HG03064 (cell line): ENCODE measurements around the gene CLDN18.
A peak's percentile ranks its signal among the peaks of the same experiment; 100 is the strongest.

Experiments used
- ATAC-seq: cut with Tn5 transposase; IDR thresholded peaks from one replicate; pipeline ENCODE4 v1.9.1; 2021; ENCODE audit warnings: low read depth; ENCODE audit not compliant: unreplicated experiment

CLDN18 gene

DNA sequence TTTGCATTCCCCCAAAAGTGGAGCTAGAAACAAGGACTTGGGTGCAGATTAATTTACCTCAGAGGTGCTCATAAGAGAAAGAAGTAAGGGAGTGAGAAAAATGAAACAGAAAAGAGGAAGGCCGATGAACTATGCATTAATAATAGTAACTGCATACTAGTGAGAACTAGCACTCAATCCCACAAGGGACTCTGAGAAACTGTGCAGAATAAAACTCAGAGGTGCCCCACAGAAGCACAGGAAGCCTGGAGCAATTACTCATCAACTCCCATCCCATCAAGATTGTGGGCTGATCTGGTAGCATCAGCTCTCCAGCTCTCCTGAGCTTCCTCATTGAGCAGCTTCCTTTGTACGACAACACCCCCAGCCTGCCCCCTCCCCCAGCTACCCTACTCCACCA, 50.8 kb downstream of the CLDN18 start:
- no peak for ATAC-seq

DNA sequence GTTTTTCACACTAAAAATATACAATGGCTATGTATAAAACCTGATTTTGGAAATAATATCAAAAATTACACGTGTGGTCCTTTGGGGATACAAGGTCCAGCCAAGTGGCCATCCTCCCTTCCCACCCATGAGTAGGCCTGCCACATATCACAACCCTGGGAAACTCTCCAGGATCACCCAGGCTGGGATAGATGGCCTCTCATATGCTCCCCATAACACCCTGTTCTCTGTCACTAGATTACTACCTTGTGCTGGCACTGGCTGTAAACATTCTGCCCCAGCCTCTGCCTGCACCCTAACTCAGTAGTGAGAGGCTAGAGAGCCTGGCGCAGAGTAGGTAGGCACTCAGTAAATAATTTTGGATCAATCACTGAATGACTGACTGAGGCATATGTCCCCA, 52.1 kb downstream of the CLDN18 start:
- no peak for ATAC-seq

DNA sequence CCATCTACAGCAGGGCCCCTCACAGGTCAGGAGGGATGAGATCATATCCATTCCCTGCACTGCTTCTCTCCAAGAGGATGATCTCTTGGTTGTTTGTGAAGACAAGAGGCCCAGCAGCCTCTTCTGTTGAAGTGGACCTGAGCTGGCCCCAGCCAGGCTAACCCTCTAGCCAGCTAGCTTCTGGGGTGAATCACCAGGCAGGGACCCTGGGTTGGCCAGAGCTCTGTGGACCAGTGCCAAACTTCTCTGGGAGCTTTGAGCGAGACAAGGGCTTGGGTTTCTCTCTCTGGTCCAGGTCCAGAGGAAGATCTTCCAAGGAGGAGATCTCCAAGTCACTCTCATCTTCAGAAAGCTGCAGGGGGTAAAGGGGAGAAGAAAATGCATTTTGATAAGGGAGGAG, 52.7 kb downstream of the CLDN18 start:
- ATAC-seq: no peak

DNA sequence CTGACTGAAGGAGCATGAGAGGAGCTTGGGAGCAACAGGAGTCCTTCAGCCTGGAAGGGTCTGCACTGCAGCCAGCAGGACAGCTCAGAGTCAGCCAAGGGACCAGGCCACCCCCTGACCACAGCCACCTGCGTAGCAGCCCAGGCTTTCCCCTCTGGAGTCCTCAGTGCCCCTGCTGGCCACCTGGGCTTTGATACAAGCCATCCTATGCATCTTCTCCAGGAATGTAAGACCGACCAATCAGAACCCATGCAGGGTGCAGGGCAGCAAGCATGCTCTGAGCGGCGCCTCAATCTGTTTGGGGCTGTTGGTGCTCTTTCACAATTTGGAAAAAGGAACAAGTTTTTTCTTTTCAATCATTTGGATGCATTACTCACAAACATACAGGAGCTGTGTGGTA, 53.5 kb downstream of the CLDN18 start:
- no peak for ATAC-seq

DNA sequence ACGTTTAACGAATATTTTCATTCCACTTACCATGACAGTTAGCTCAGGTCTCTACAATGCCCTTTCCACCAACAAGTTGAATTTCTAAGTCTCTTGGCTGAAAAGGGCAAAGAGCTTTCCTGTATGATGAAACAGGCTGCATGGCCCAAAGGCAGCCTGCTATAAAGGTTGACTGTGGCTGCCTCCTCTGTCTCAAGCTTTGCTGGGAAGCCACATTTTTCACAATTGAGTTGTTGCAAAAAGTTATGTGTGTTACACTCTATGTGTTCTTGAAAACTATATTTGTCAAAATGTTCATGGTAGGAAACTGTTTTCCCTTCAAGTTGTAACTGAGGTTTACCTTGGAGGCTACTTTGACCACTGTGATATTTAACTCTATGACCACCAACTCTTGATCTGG, 56.0 kb downstream of the CLDN18 start:
- ATAC-seq: peak; percentile 5

DNA sequence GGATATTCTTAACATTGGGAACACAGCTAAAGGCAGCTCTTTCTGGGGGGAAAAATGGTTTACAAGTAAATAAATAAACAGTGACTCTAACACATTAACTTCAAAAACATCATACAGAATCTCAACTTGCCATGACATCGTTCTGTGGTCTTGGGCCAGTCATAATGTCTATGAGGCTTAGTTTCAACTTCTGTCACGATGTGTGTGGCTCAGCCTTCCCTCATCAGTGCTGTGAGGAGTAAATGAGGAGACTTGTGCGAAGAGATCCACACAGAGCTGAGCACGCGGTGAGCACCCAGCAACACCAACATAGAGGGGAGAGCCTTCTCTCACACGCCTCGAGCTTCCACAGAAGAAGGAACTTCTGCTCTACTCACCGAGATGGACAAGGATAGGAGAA, 56.4 kb downstream of the CLDN18 start:
- ATAC-seq: peak; percentile 74

DNA sequence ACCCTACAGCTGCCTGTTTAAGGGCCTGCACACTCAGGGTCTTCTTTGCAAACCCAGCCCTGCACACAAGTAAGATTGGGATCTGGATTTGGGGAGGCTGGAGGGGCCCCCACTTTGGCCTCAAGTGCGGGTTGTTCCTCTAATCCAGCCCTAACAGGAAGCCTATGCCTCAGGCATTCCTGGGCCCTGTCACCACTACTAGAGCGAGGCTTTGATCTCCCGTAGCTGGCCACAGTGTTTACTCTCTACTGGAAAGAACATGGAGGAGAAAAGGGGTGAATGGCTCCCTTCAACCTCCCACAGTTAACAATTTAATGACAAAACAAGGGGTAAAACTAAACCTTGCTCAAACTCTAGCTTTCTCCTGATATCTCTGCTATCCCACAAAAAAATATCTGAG, 57.0 kb downstream of the CLDN18 start:
- no peak for ATAC-seq

DNA sequence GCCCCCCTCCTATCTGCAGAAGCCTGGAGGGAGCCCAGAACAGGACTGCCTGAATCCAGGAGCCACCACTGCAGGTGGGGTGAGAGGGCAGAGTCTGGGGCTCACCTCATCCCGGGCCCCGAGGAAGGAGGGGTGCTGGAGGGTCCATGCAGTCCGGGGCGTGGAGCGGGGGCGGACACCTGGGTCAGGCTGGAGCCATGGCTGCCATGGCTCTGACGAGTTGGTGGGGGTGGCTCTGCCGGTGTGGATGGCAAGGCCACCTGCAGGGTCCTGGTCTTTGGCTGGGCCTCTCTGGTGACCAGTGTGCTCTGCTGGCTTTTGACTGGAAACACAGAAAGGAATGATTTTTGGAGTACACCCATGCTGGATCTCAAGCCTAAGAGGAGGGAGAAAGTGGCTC, 58.1 kb downstream of the CLDN18 start:
- no peak for ATAC-seq

DNA sequence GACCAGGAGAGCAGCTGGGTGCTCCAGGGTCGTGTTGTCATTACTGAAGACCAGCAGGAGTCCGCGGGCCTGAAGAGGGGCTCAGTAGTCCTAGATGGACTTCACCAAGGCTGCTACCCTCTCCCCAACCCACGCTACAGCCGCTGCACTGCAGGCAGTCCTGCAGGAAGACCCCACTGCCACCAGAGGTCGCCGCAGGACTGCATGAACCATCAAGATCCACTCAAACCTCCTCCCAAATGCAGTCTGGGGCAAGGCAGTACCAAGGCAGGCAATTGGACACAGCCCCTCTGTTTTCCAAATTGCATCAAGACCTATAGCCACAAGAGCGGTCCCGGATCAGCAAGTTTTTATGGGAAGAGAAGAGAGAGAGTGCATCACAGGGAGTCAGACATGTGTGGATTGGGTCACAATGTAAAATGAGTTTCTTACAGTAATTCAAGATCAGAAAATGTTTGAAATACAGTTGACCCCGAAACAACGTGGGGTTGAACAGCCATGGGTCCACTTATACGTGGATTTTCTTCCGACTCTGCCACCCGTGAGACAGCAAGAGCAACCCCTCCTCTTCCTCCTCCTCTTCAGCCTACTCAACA, 58.7 kb downstream of the CLDN18 start:
- ATAC-seq: peak; percentile 62

DNA sequence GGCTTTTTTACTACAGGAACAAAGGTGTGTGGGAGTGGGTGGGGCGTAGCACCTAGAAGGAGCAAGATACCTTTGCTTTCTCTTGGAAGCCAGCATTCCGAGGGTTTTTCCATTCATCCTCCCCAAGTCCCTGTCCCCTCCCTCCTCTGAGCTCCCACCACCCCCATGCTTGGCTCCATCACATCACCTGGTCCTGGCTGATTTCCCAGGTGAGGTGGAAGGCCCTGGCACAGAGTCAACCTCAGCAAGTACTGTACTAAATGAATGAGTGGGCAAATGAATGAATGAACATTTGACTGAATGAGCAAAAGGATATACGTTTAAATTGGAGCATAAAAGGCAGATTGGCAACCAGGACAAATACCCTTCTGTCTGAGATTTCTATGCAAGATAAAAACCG, 60.0 kb downstream of the CLDN18 start:
- ATAC-seq: no peak

DNA sequence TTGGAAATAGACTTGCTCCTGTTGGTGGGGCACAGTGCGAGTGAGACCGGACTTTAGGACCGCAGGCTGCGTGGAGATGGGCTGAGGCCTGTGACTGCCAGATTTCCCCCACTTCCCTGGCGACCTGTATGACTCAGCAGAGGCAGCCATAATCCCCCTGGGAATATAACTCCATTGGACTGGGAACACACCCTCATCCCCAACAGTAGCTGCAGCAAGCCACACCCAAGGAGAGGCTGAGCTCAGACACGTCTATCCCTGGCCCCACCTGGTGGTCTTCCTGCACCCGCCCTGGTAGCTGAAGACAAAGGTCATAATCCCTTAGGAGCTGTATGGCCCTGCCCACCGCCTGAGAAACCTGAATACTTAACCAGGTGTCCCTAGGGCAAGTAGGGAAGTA, 62.8 kb downstream of the CLDN18 start:
- no peak for ATAC-seq

DNA sequence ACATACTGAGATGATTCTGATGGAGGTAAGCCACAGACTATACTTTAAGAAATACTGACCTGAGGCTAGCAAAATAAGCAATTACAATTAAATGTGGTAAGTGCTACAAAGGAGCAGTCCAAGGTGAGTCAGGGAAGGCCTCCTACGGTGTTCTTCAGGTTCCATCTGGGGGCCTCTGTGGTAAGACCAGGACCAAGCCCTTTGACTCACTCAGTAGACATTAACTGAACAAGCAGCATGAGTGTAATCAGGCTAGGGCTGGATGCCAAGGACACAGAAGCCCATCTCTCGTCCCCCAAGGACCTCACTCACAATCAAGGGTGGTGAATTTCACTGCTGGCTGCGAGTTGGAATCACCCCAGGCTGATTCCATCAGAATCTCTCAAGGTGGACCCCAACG, 68.1 kb downstream of the CLDN18 start:
- no peak for ATAC-seq

DNA sequence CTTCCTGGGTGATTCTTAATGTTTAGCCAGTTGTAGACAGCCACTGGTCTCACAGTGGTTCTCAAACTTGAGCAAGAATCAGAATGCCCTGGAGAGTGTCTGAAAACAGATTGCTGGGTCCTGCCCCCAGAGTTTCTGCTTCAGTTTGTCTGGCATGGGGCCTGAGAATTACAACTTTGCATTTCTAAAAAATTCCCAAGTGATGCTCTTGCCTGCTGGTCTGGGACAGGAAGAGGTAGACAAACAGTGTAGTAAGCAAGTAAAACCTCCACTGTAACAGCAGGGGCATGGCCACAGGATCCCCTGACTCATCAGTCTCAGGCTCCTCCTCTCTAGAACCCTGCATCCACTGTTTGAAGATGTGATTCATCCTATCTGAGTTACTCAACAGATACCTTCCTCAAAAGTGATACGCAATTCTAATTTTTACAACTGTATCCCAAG, 69.0 kb downstream of the CLDN18 start:
- no peak for ATAC-seq

DNA sequence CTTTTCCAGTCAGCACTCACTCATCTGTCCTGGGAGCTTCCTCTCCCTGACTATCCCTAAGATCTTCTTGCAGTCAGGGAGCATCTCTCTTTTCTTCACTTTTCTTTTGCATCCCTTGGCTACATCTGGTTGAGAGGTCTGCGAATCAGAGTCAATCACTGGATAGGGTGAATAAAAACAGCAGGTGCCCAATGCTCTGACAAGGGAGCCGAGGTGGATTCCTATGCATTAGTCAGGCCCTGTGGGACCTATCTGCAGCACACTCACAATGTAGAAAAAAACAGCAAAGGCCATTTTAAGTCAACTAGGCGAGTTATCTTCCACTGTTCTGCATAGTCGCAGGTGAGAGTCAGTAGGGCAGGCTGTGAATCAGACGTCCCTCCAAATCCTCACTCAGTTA, 69.9 kb downstream of the CLDN18 start:
- ATAC-seq: no peak

DNA sequence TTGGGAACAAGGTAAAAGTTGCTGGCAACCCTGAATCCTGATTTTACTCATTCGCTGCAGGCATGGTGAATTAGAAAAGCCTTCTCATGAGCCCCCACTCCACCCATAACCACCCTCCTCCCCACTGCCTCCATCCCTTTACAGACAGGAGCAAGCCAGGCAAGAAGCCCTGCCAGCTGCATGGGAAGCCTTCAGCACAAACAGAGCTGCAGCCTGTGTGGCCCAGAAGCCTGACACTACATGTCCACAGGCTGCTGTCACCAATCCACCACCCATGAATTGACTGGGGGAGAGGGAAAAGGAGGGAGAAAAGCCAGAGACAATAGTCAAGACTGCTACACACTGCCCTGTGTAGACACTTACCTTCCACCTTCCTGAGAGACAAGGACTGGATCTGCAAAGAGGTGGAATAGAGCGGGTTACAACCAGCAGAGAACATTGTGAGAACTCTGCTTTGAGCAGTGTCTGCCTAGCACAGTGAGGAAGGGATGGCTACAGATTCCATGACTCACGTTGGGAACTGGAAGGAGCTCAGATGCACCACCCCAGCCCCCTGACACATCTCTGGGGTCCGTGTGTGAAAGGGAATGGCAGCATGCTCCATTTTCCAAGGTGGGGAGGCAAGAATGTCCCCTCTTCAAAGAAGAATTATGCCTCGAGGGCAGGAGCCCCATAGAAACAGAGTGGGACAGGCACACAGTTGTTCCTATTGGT, 71.6 kb downstream of the CLDN18 start:
- no peak for ATAC-seq

DNA sequence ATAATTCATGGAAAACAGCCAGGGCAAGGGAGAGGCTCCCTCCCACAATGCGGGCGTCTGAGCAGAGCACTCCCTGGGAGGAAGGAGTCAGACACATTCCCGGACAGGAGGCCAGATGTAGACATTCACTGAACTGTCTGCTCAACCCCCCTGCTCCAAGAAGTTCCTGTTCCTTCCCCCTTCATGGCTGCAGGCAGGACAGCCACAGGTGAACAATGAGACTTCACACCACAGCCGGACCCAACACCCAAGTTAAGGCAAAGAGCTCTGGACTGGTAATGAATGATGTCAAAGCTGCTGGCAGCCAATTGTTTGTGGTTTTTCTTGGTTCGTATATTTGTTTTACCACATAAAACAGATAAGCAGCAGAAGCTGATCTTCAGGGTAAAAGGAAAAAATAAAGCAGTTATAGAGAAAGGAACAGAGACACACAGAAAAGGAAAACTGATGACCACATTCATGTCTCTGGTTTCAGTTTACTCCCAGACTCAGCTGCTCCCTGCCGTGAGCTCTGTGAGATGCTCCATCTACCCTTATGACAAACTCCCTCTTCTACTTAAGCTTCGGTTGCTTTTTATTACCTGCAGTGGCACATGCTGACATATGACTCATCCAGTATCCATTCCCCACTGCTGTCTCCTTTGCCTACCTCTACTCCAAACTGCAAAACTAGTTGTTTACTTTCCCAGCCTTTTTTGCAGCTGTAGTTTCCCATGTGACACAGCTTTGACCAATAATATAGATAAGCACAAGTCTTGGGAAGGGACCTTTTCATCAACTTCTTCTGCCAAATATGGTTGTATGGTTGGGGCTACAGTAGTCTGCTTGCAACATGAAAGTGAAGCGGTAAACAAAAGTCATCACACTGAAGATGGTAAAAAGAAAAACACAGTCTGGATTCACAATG, 72.4 kb downstream of the CLDN18 start:
- no peak for ATAC-seq

DNA sequence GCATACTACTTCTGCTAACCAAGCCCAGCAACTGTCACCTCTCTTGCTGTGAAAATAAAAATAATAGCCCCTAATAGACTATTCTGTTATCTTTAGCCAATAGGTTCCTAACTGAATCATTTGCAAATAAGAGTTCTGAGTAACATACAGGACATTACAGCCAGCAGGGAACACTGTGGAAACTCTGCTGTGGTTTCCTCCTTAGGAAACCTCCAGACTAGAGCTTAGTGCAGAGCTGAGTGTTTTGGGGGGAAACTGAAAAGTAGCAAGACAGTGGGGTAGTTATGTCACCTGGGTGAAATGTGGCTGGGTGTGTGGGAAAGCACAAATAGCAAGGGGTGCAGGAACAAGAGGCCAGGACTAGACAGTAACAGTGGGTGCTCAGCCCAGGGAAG, 73.0 kb downstream of the CLDN18 start:
- ATAC-seq: no peak
